IMR-90 (cell line): Measurements from ENCODE around the gene EBF3. TPM values are rescaled to one million over a fixed set of nuclear protein-coding genes. Genes with fewer than 3 reads are reported as not detected.

Source experiments
- ATAC-seq: fragments of 200-7000 bp; cut with Tn5 transposase; 2 replicates; pipeline ENCODE4 v1.9.1; 2020; ENCODE audit warnings: low read depth, mild to moderate bottlenecking, moderate library complexity
- BruUV-seq: library from RNA; stranded (reverse); fragments of 400-500 nt; replicated peaks from 2 replicates; lab custom pipeline; 2021; lab: Mats Ljungman, UMichigan
- CTCF ChIA-PET: fragments of 300-600 bp; formaldehyde crosslinking; extraction: SDS; loops from one replicate; lab custom pipeline; 2021; ENCODE audit warnings: antibody characterized with exemption; lab: Yijun Ruan, JAX
- POLR2A ChIA-PET: fragments of 300-600 bp; sonication (Branson Sonifier 250); formaldehyde crosslinking; loops from one replicate; lab custom pipeline; 2022; ENCODE audit warnings: antibody characterized with exemption; ENCODE audit not compliant: unreplicated experiment; lab: Charles Lee
- DNase-seq: peaks from one replicate; pipeline ENCODE4 v3.0.0; 2013
- H2AFZ ChIP-seq: replicated peaks from 2 replicates; pipeline ENCODE3; 2013; ENCODE audit warnings: low read length, mild to moderate bottlenecking; ENCODE audit not compliant: poor library complexity
- H2AK5ac ChIP-seq: 2 replicates; pipeline ENCODE4 v1.6.1; 2013; ENCODE audit warnings: low read depth, low read length, inconsistent platforms
- H2AK9ac ChIP-seq: replicated peaks from 2 replicates; pipeline ENCODE3; 2013; ENCODE audit warnings: mild to moderate bottlenecking, low read depth, low read length, moderate library complexity; ENCODE audit not compliant: poor library complexity
- H2BK120ac ChIP-seq: 2 replicates; pipeline ENCODE4 v1.6.1; 2013; ENCODE audit warnings: low read depth, low read length, inconsistent platforms
- H2BK15ac ChIP-seq: 3 replicates; pipeline ENCODE4 v1.6.1; 2013; ENCODE audit warnings: low read depth, low read length, inconsistent platforms
- H2BK20ac ChIP-seq: 2 replicates; pipeline ENCODE4 v1.6.1; 2013; ENCODE audit warnings: low read depth, mild to moderate bottlenecking, inconsistent platforms, low read length, moderate library complexity
- H2BK5ac ChIP-seq: 2 replicates; pipeline ENCODE4 v1.6.1; 2013; ENCODE audit warnings: mild to moderate bottlenecking, low read depth, low read length, inconsistent platforms; ENCODE audit not compliant: poor library complexity, severe bottlenecking
- H3K14ac ChIP-seq: replicated peaks from 2 replicates; pipeline ENCODE4 v1.6.1; 2013; ENCODE audit warnings: low read depth, low read length, inconsistent platforms
- H3K18ac ChIP-seq: 2 replicates; pipeline ENCODE4 v1.6.1; 2013; ENCODE audit warnings: low read depth, low read length, control low read depth
- H3K23ac ChIP-seq: 2 replicates; pipeline ENCODE4 v1.6.1; 2013; ENCODE audit warnings: low read depth, low read length, inconsistent platforms
- H3K27ac ChIP-seq: 2 replicates; pipeline ENCODE4 v1.5.1; 2013; ENCODE audit warnings: mild to moderate bottlenecking, control low read depth, low read length; ENCODE audit not compliant: insufficient read depth
- H3K27me3 ChIP-seq: 2 replicates; pipeline ENCODE4 v1.6.1; 2013; ENCODE audit warnings: low read length; ENCODE audit not compliant: control insufficient read depth, insufficient read depth
- H3K36me3 ChIP-seq: 2 replicates; pipeline ENCODE4 v1.6.1; 2013; ENCODE audit warnings: low read length, mixed read lengths; ENCODE audit not compliant: control insufficient read depth, insufficient read depth
- H3K4ac ChIP-seq: 2 replicates; pipeline ENCODE4 v1.6.1; 2013; ENCODE audit warnings: low read depth, low read length, inconsistent platforms
- H3K4me1 ChIP-seq: 2 replicates; pipeline ENCODE4 v1.6.1; 2013; ENCODE audit warnings: low read length, mixed read lengths; ENCODE audit not compliant: control insufficient read depth, insufficient read depth
- H3K4me2 ChIP-seq: 2 replicates; pipeline ENCODE4 v1.6.1; 2013; ENCODE audit warnings: low read depth, mild to moderate bottlenecking, control low read depth, low read length, moderate library complexity
- H3K4me3 ChIP-seq: 2 replicates; pipeline ENCODE4 v1.5.1; 2013; ENCODE audit warnings: low read depth, mild to moderate bottlenecking, control low read depth, low read length, moderate library complexity; ENCODE audit not compliant: insufficient read depth
- H3K56ac ChIP-seq: 2 replicates; pipeline ENCODE4 v1.6.1; 2013; ENCODE audit warnings: low read length, inconsistent platforms; ENCODE audit not compliant: insufficient read depth; ENCODE audit errors: extremely low read depth
- H3K79me1 ChIP-seq, 2 experiments: 2 replicates each; pipeline ENCODE4 v1.6.1; 2013; ENCODE audit warnings: low read length in 2 of 2, inconsistent platforms in 1 of 2, low read depth in 1 of 2
- H3K9ac ChIP-seq: 2 replicates; pipeline ENCODE4 v1.6.1; 2013; ENCODE audit warnings: low read depth, low read length, control low read depth
- H3K9me1 ChIP-seq: 2 replicates; pipeline ENCODE4 v1.6.1; 2013; ENCODE audit warnings: low read length, inconsistent platforms; ENCODE audit not compliant: insufficient read depth
- H3K9me3 ChIP-seq: 2 replicates; pipeline ENCODE4 v1.6.1; 2013; ENCODE audit warnings: low read length; ENCODE audit not compliant: control insufficient read depth, insufficient read depth
- H4K20me1 ChIP-seq: 2 replicates; pipeline ENCODE4 v1.6.1; 2013; ENCODE audit warnings: low read length, inconsistent platforms; ENCODE audit not compliant: insufficient read depth
- H4K5ac ChIP-seq: 2 replicates; pipeline ENCODE4 v1.6.1; 2013; ENCODE audit warnings: mild to moderate bottlenecking, low read depth, low read length, control low read depth
- H4K8ac ChIP-seq, 2 experiments: 2 replicates each; pipeline ENCODE4 v1.6.1; 2013; ENCODE audit warnings: low read depth in 2 of 2, low read length in 2 of 2, control low read depth in 1 of 2, inconsistent platforms in 1 of 2
- H4K91ac ChIP-seq: 2 replicates; pipeline ENCODE4 v1.6.1; 2013; ENCODE audit warnings: low read depth, low read length, inconsistent platforms; ENCODE audit not compliant: insufficient read depth
- CEBPB ChIP-seq: IDR thresholded peaks from 2 replicates; pipeline ENCODE4 v1.6.1; 2012; ENCODE audit warnings: low read depth, low read length, improper control_type of control experiment
- CHD1 ChIP-seq: IDR thresholded peaks from 2 replicates; pipeline ENCODE4 v1.6.1; 2012; ENCODE audit warnings: low read depth, low read length, improper control_type of control experiment
- MAZ ChIP-seq: IDR thresholded peaks from 2 replicates; pipeline ENCODE4 v1.6.1; 2012; ENCODE audit warnings: low read depth, mild to moderate bottlenecking, low read length, improper control_type of control experiment, moderate library complexity, borderline replicate concordance
- MXI1 ChIP-seq: IDR thresholded peaks from 2 replicates; pipeline ENCODE4 v1.6.1; 2012; ENCODE audit warnings: low read depth, mild to moderate bottlenecking, low read length, moderate library complexity, borderline replicate concordance
- POLR2A ChIP-seq: IDR thresholded peaks from 2 replicates; pipeline ENCODE4 v1.6.1; 2012; ENCODE audit warnings: mild to moderate bottlenecking, low read depth, low read length
- RAD21 ChIP-seq: IDR thresholded peaks from 2 replicates; pipeline ENCODE4 v1.6.1; 2012; ENCODE audit warnings: low read length, improper control_type of control experiment
- RFX5 ChIP-seq: IDR thresholded peaks from 2 replicates; pipeline ENCODE4 v1.8.0; 2012; ENCODE audit warnings: low read depth, mild to moderate bottlenecking, low read length, moderate library complexity
- SMC3 ChIP-seq: fragments of 150-350 bp; IDR thresholded peaks from 2 replicates; pipeline ENCODE4 v1.6.1; 2016; ENCODE audit warnings: low read depth, mild to moderate bottlenecking, antibody characterized with exemption, low read length, moderate library complexity
- WGBS, 2 experiments: methylation state at CpG; one replicate each; pipeline versions ENCODE4 v1.1.5 to v1.1.7; 2013; ENCODE audit warnings: missing lambda C conversion rate in 2 of 2; ENCODE audit not compliant: insufficient read length in 1 of 2; ENCODE audit errors: extremely low coverage in 2 of 2; 5-methylcytosine and 5-hydroxymethylcytosine counted together
- dilution Hi-C: fragments of 300-500 bp; cut with HindIII; formaldehyde crosslinking; loops from one replicate; pipeline ENCODE4 v1.14.3; 2018; ENCODE audit warnings: low sequenced_read_pairs; ENCODE audit not compliant: unreplicated experiment
- in situ Hi-C: fragments of 300-500 bp; cut with MboI; formaldehyde crosslinking; loops from 3 replicates; pipeline ENCODE4 v1.14.3; 2019; ENCODE audit warnings: low sequenced_read_pairs, inconsistent platforms, mixed read lengths
- intact Hi-C: fragments of 100-400 bp; cut with micrococcal nuclease; formaldehyde crosslinking; loops from 2 replicates; pipeline ENCODE4 v1.10.0; 2022
- polyA plus RNA-seq, 3 experiments: library from polyadenylated mRNA; depleted of rRNA; stranded (reverse); fragments of >200 nt; gene quantifications; 2 replicates each; pipeline ENCODE4 v1.2.3, GENCODE V29; 2012; ENCODE audit warnings: low replicate concordance in 1 of 3
- total RNA-seq: library from RNA; depleted of rRNA; stranded (reverse); fragments of >200 nt; gene quantifications from 2 replicates; pipeline ENCODE4 v1.2.3, GENCODE V29; 2012
- TF ChIP-seq, protein P1 (sequence below): conservative IDR thresholded peaks from 2 replicates; pipeline ENCODE4 v1.5.1; 2012; ENCODE audit warnings: mild to moderate bottlenecking, low read depth, low read length, improper control_type of control experiment
- TF ChIP-seq, protein P2 (sequence below): fragments of 150-350 bp; IDR thresholded peaks from 2 replicates; pipeline ENCODE4 v1.6.1; 2017; ENCODE audit warnings: mild to moderate bottlenecking, antibody characterized with exemption, low read length, low read depth

The EBF3 gene
- total and polyA plus RNA-seq, 2 of the 4 experiments (the other 2 are of a cell fraction): 0.36 to 0.70 TPM

GRCh38 chr10:129972966-129973673, 9.0 kb upstream of the EBF3 start:
- ChIA-PET POLR2A (no interaction called here), CTCF (no interaction called here)
- Histone ChIP-seq H3K56ac (no peak overlapping the region), H2BK15ac (no peak overlapping the region), H3K9me3 (no peaks in the 10 kb centered on the region), H3K18ac (no peak overlapping the region), H3K27me3 (peaks cover 56% of the 10 kb centered on the region), H3K4ac (no peak overlapping the region), H4K8ac (no peak overlapping the region), H3K4me3 (no peak overlapping the region), H3K9ac (no peak overlapping the region), H2AK5ac (no peak overlapping the region), H3K14ac (no peak overlapping the region), H3K36me3 (no peaks in the 10 kb centered on the region), H3K9me1 (no peaks in the 10 kb centered on the region), H3K23ac (no peak overlapping the region), H2BK120ac (no peak overlapping the region), H2BK5ac (no peak overlapping the region), H3K4me2 (no peak overlapping the region), H2AK9ac (no peak overlapping the region), H4K20me1 (no peaks in the 10 kb centered on the region), H2AFZ (no peak overlapping the region), H3K79me1 (no peaks in the 10 kb centered on the region), H2BK20ac (no peak overlapping the region), H4K5ac (no peak overlapping the region), H3K27ac (no peak overlapping the region), H4K91ac (no peak overlapping the region), H3K4me1 (no peaks in the 10 kb centered on the region)
- WGBS, 2 experiments: 4% methylated on average over 10 of the region's 59 CpGs; no CpG with 5 or more reads in 1 of the 2 experiments
- DNase-seq: no peak
- no peak for ATAC-seq
- intact Hi-C loops (loop anchor here (5.0 kb wide), 1 partner anchor 139 kb away; the partner anchor contains the start of gene C10orf143), in situ Hi-C loops (loop anchor here (10.0 kb wide), 2 partner anchors 938 to 1758 kb away; no protein-coding TSS in a partner anchor), dilution Hi-C loops (no loop called here)
- TF ChIP-seq, protein P1, sequence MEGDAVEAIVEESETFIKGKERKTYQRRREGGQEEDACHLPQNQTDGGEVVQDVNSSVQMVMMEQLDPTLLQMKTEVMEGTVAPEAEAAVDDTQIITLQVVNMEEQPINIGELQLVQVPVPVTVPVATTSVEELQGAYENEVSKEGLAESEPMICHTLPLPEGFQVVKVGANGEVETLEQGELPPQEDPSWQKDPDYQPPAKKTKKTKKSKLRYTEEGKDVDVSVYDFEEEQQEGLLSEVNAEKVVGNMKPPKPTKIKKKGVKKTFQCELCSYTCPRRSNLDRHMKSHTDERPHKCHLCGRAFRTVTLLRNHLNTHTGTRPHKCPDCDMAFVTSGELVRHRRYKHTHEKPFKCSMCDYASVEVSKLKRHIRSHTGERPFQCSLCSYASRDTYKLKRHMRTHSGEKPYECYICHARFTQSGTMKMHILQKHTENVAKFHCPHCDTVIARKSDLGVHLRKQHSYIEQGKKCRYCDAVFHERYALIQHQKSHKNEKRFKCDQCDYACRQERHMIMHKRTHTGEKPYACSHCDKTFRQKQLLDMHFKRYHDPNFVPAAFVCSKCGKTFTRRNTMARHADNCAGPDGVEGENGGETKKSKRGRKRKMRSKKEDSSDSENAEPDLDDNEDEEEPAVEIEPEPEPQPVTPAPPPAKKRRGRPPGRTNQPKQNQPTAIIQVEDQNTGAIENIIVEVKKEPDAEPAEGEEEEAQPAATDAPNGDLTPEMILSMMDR: no peak
- TF ChIP-seq RFX5 (no peak), CEBPB (no peak), SMC3 (no peak), RAD21 (no peak), MAZ (no peak), MXI1 (no peak), POLR2A (no peak), CHD1 (no peak)
- TF ChIP-seq, protein P2, sequence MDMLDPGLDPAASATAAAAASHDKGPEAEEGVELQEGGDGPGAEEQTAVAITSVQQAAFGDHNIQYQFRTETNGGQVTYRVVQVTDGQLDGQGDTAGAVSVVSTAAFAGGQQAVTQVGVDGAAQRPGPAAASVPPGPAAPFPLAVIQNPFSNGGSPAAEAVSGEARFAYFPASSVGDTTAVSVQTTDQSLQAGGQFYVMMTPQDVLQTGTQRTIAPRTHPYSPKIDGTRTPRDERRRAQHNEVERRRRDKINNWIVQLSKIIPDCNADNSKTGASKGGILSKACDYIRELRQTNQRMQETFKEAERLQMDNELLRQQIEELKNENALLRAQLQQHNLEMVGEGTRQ: no peak
- BruUV-seq: no TSS peak
